WI38 (cell line): Measurements from ENCODE around the gene SH3RF3.

Experiments
- H3K4me3 ChIP-seq: 2 replicates; pipeline ENCODE4 v1.5.1; 2011; ENCODE audit warnings: low read depth, mild to moderate bottlenecking, control low read depth, low read length
- CTCF ChIP-seq: IDR thresholded peaks from 2 replicates; pipeline ENCODE4 v1.5.1; 2012; ENCODE audit warnings: low read depth, mild to moderate bottlenecking, control low read depth, low read length

SH3RF3 gene

GRCh38 chr2:109433486-109433885 is 304.5 kb downstream of the SH3RF3 start:
- TF ChIP-seq CTCF, result no peak
- H3K4me3 ChIP-seq, result no peak overlapping the region

GRCh38 chr2:109433926-109434325 is 304.9 kb downstream of the SH3RF3 start:
- H3K4me3 ChIP-seq, result no peak overlapping the region
- TF ChIP-seq CTCF, result no peak

- H3K4me3 ChIP-seq, result no peak overlapping the region
- TF ChIP-seq CTCF, result no peak
Measured at GRCh38 chr2:109434351-109434750, 305.3 kb downstream of the SH3RF3 start.

- TF ChIP-seq CTCF, result no peak
- H3K4me3 ChIP-seq, result no peak overlapping the region
Measured at GRCh38 chr2:109435066-109435690, 306.2 kb downstream of the SH3RF3 start.

GRCh38 chr2:109435901-109436598 is 307.0 kb downstream of the SH3RF3 start:
- no peak for TF ChIP-seq CTCF
- H3K4me3 ChIP-seq, result no peak overlapping the region

GRCh38 chr2:109436610-109437225 is 307.7 kb downstream of the SH3RF3 start:
- TF ChIP-seq CTCF, result no peak
- no peak overlapping the region for H3K4me3 ChIP-seq
